Thoracic aorta endothelial cell (primary cell): ENCODE measurements around the gene CHGA. TPM values are rescaled to one million over a fixed set of nuclear protein-coding genes. Genes with fewer than 3 reads are reported as not detected.

ENCODE experiments used
- total RNA-seq: library from RNA; depleted of rRNA; stranded (reverse); fragments of >200 nt; gene quantifications from 2 replicates; pipeline ENCODE4 v1.2.3, GENCODE V29; 2012

Gene CHGA
- not detected in 2 replicates for total RNA-seq

GRCh38 chr14:92922883-92923743, at the start of gene CHGA:
TSS of gene CHGA (plus strand) at chr14:92923150. CDS start at chr14:92923360, 210 bp downstream.

Other genes with a start within 250 kb of the CHGA start
- gene LGMN, start 174.5 kb upstream of the CHGA start, total RNA-seq, result 49.3 and 73.2 TPM in 2 replicates
- 44.5 and 49.6 TPM in 2 replicates for gene GOLGA5, start 128.8 kb upstream of the CHGA start, total RNA-seq
- 20.7 and 34.9 TPM in 2 replicates for gene ITPK1, start 192.8 kb downstream of the CHGA start, total RNA-seq